H9 (cell line): ENCODE measurements around the gene AKAP5. TPM values are rescaled to one million over a fixed set of nuclear protein-coding genes. Genes with fewer than 3 reads are reported as not detected.

Experiments
- DNase-seq: peaks from one replicate; pipeline ENCODE4 v3.0.0-alpha.2; 2017
- H2AFZ ChIP-seq: one replicate; pipeline ENCODE4 v1.6.1; 2013; ENCODE audit warnings: mild to moderate bottlenecking, low read length, control low read depth, moderate library complexity
- H2AK5ac ChIP-seq: 2 replicates; pipeline ENCODE4 v1.6.1; 2013; ENCODE audit warnings: low read length, control low read depth, mixed read lengths; ENCODE audit not compliant: insufficient read length
- H2BK120ac ChIP-seq: one replicate; pipeline ENCODE4 v1.6.1; 2013; ENCODE audit warnings: low read depth, mild to moderate bottlenecking, low read length, control low read depth, inconsistent platforms; ENCODE audit not compliant: poor library complexity, severe bottlenecking
- H2BK12ac ChIP-seq: 2 replicates; pipeline ENCODE4 v1.6.1; 2013; ENCODE audit warnings: low read length, control low read depth, mixed read lengths, low read depth; ENCODE audit not compliant: insufficient read length
- H2BK15ac ChIP-seq: 2 replicates; pipeline ENCODE4 v1.6.1; 2013; ENCODE audit warnings: low read depth, low read length, control low read depth
- H2BK20ac ChIP-seq: one replicate; pipeline ENCODE4 v1.6.1; 2013; ENCODE audit warnings: low read depth, mild to moderate bottlenecking, low read length, control low read depth, inconsistent platforms; ENCODE audit not compliant: poor library complexity, severe bottlenecking
- H2BK5ac ChIP-seq: 2 replicates; pipeline ENCODE4 v1.6.1; 2013; ENCODE audit warnings: low read length, control low read depth, mixed read lengths; ENCODE audit not compliant: insufficient read length
- H3K14ac ChIP-seq: 2 replicates; pipeline ENCODE4 v1.6.1; 2013; ENCODE audit warnings: low read length, control low read depth; ENCODE audit not compliant: insufficient read depth
- H3K18ac ChIP-seq: 2 replicates; pipeline ENCODE4 v1.6.1; 2013; ENCODE audit warnings: low read depth, mild to moderate bottlenecking, mixed read lengths, low read length, control low read depth; ENCODE audit not compliant: insufficient read length
- H3K23ac ChIP-seq: 2 replicates; pipeline ENCODE4 v1.6.1; 2013; ENCODE audit warnings: low read length, control low read depth, mixed read lengths, low read depth; ENCODE audit not compliant: insufficient read length
- H3K23me2 ChIP-seq: 2 replicates; pipeline ENCODE4 v1.6.1; 2013; ENCODE audit warnings: low read depth, mild to moderate bottlenecking, mixed read lengths, low read length, control low read depth; ENCODE audit not compliant: insufficient read length, poor library complexity, severe bottlenecking
- H3K27ac ChIP-seq: 2 replicates; pipeline ENCODE4 v1.5.1; 2013; ENCODE audit warnings: low read length, control low read depth, mixed read lengths, low read depth; ENCODE audit not compliant: insufficient read length
- H3K27me3 ChIP-seq: 2 replicates; pipeline ENCODE4 v1.6.1; 2013; ENCODE audit warnings: low read length, control low read depth, inconsistent platforms; ENCODE audit not compliant: insufficient read depth
- H3K4ac ChIP-seq: 2 replicates; pipeline ENCODE4 v1.6.1; 2013; ENCODE audit warnings: low read depth, mild to moderate bottlenecking, control low read depth, inconsistent platforms, low read length, moderate library complexity
- H3K4me1 ChIP-seq: 2 replicates; pipeline ENCODE4 v1.6.1; 2013; ENCODE audit warnings: low read length, control low read depth, inconsistent platforms; ENCODE audit not compliant: insufficient read depth
- H3K4me2 ChIP-seq: 2 replicates; pipeline ENCODE4 v1.6.1; 2013; ENCODE audit warnings: low read length, control low read depth, mixed read lengths; ENCODE audit not compliant: insufficient read length, insufficient read depth
- H3K56ac ChIP-seq: 2 replicates; pipeline ENCODE4 v1.6.1; 2013; ENCODE audit warnings: low read depth, mild to moderate bottlenecking, mixed read lengths, low read length, control low read depth; ENCODE audit not compliant: insufficient read length
- H3K79me1 ChIP-seq: 2 replicates; pipeline ENCODE4 v1.6.1; 2013; ENCODE audit warnings: low read depth, mild to moderate bottlenecking, moderate library complexity, low read length, control low read depth, inconsistent platforms; ENCODE audit not compliant: insufficient read depth, poor library complexity, severe bottlenecking
- H3K79me2 ChIP-seq: 2 replicates; pipeline ENCODE4 v1.6.1; 2013; ENCODE audit warnings: low read length, control low read depth, inconsistent platforms; ENCODE audit not compliant: insufficient read depth
- H3K9ac ChIP-seq: 2 replicates; pipeline ENCODE4 v1.6.1; 2013; ENCODE audit warnings: low read length, control low read depth, mixed read lengths; ENCODE audit not compliant: insufficient read length; ENCODE audit errors: extremely low read depth
- H3K9me3 ChIP-seq: one replicate; pipeline ENCODE4 v1.6.1; 2013; ENCODE audit warnings: low read depth, low read length, inconsistent platforms; ENCODE audit not compliant: control insufficient read depth
- H3T11ph ChIP-seq: one replicate; pipeline ENCODE4 v1.6.1; 2013; ENCODE audit warnings: mild to moderate bottlenecking, low read length, control low read depth, inconsistent platforms
- H4K20me1 ChIP-seq: one replicate; pipeline ENCODE4 v1.6.1; 2013; ENCODE audit not compliant: control insufficient read depth, insufficient read length, insufficient read depth
- H4K5ac ChIP-seq: 2 replicates; pipeline ENCODE4 v1.6.1; 2013; ENCODE audit warnings: low read depth, mild to moderate bottlenecking, mixed read lengths, low read length, control low read depth; ENCODE audit not compliant: insufficient read length
- H4K8ac ChIP-seq: replicated peaks from 2 replicates; pipeline ENCODE4 v1.6.1; 2013; ENCODE audit warnings: low read length, control low read depth, mixed read lengths, low read depth; ENCODE audit not compliant: insufficient read length
- H4K91ac ChIP-seq: 2 replicates; pipeline ENCODE4 v1.6.1; 2013; ENCODE audit warnings: low read depth, mild to moderate bottlenecking, moderate library complexity, mixed read lengths, low read length, control low read depth; ENCODE audit not compliant: insufficient read length
- H3K27ac Mint-ChIP-seq, 3 experiments: 2 replicates in 2 of 3; 3 replicates in 1 of 3; pipeline ENCODE4 v1.8.0; 2020 to 2021; ENCODE audit warnings: mixed read lengths in 3 of 3, mild to moderate bottlenecking in 1 of 3, moderate library complexity in 1 of 3
- H3K27me3 Mint-ChIP-seq: 2 replicates; pipeline ENCODE4 v1.8.0; 2021; ENCODE audit warnings: low read depth, mild to moderate bottlenecking, moderate library complexity, mixed read lengths
- H3K36me3 Mint-ChIP-seq, 3 experiments: 2 replicates in 2 of 3; 3 replicates in 1 of 3; pipeline ENCODE4 v1.8.0; 2020 to 2021; ENCODE audit warnings: low read depth in 3 of 3, mixed read lengths in 3 of 3; ENCODE audit not compliant: insufficient read depth in 1 of 3
- H3K4me1 Mint-ChIP-seq, 2 experiments: 2 replicates each; pipeline ENCODE4 v1.8.0; 2020; ENCODE audit warnings: mixed read lengths in 2 of 2
- H3K4me3 Mint-ChIP-seq, 2 experiments: 2 replicates in 1 of 2; 3 replicates in 1 of 2; pipeline ENCODE4 v1.8.0; 2020 to 2021; ENCODE audit warnings: mild to moderate bottlenecking in 2 of 2, mixed read lengths in 2 of 2, moderate library complexity in 1 of 2
- H3K9me3 Mint-ChIP-seq, 2 experiments: 2 replicates in 1 of 2; 3 replicates in 1 of 2; pipeline ENCODE4 v1.8.0; 2020; ENCODE audit warnings: mild to moderate bottlenecking in 2 of 2, mixed read lengths in 2 of 2, moderate library complexity in 1 of 2
- WGBS: extraction: QIAGEN DNeasy Blood & Tissue Kit; methylation state at CpG from one replicate; pipeline ENCODE4 v1.1.7; 2013; ENCODE audit warnings: missing lambda C conversion rate, low lambda C conversion rate, mixed read lengths; ENCODE audit not compliant: insufficient read length; ENCODE audit errors: extremely low coverage; 5-methylcytosine and 5-hydroxymethylcytosine counted together
- total RNA-seq: library from RNA; stranded (reverse); gene quantifications from 2 replicates; pipeline ENCODE4 v1.2.1, GENCODE V29; 2021
- TF ChIP-seq, protein P1 (sequence below): fragments of 200-600 bp; sonication (generic); conservative IDR thresholded peaks from 3 replicates; pipeline ENCODE4 v1.8.0; 2021; ENCODE audit warnings: antibody characterized with exemption, mild to moderate bottlenecking

Gene AKAP5
- total RNA-seq, 1 experiment from 2014 or later, result 2.5 TPM

- H3K27me3 Mint-ChIP-seq, result no peaks in the 10 kb centered on the region
Measured at GRCh38 chr14:64513271-64513670, 48.0 kb downstream of the AKAP5 start.

More at GRCh38 chr14:64513271-64513670, 48.0 kb downstream of the AKAP5 start:
- H2BK20ac ChIP-seq, result no peak overlapping the region
- H2BK12ac ChIP-seq, result no peak overlapping the region
- no peak overlapping the region for H3K9ac ChIP-seq
- H2AFZ ChIP-seq, result no peak overlapping the region
- TF ChIP-seq, protein P1, sequence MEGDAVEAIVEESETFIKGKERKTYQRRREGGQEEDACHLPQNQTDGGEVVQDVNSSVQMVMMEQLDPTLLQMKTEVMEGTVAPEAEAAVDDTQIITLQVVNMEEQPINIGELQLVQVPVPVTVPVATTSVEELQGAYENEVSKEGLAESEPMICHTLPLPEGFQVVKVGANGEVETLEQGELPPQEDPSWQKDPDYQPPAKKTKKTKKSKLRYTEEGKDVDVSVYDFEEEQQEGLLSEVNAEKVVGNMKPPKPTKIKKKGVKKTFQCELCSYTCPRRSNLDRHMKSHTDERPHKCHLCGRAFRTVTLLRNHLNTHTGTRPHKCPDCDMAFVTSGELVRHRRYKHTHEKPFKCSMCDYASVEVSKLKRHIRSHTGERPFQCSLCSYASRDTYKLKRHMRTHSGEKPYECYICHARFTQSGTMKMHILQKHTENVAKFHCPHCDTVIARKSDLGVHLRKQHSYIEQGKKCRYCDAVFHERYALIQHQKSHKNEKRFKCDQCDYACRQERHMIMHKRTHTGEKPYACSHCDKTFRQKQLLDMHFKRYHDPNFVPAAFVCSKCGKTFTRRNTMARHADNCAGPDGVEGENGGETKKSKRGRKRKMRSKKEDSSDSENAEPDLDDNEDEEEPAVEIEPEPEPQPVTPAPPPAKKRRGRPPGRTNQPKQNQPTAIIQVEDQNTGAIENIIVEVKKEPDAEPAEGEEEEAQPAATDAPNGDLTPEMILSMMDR, result no peak
- H3K9me3 Mint-ChIP-seq, result no peaks in the 10 kb centered on the region
- no peak overlapping the region for H3K4ac ChIP-seq
- no peak overlapping the region for H2BK120ac ChIP-seq
- H3K36me3 Mint-ChIP-seq, result no peaks in the 10 kb centered on the region
- H3K79me2 ChIP-seq, result peaks cover 25% of the 10 kb centered on the region; the same call in 1 of the 2 replicates
- H3T11ph ChIP-seq, result no peak overlapping the region
- no peak overlapping the region for H3K27ac ChIP-seq
- H3K18ac ChIP-seq, result no peak overlapping the region
- no peak overlapping the region for H3K14ac ChIP-seq
- no peak overlapping the region for H3K4me2 ChIP-seq
- no peak overlapping the region for H4K8ac ChIP-seq
- no peak overlapping the region for H2AK5ac ChIP-seq
- no peak for DNase-seq
- H3K56ac ChIP-seq, result no peak overlapping the region
- no peaks in the 10 kb centered on the region; the same call in 1 of the 2 replicates for H3K4me1 ChIP-seq
- no peaks in the 10 kb centered on the region for H3K79me1 ChIP-seq
- no peaks in the 10 kb centered on the region for H3K27me3 ChIP-seq
- peaks cover 25 to 26% of the 10 kb centered on the region in 2 experiments for H3K4me1 Mint-ChIP-seq
- no peak overlapping the region for H4K5ac ChIP-seq
- no peak overlapping the region for H4K91ac ChIP-seq
- H4K20me1 ChIP-seq, result no peaks in the 10 kb centered on the region
- no peak overlapping the region for H2BK5ac ChIP-seq
- no peak overlapping the region for H3K23ac ChIP-seq
- H3K23me2 ChIP-seq, result no peaks in the 10 kb centered on the region
- no peak overlapping the region for H3K4me3 Mint-ChIP-seq
- 100% methylated on average over 2 of the region's 2 CpGs for WGBS
- no peak overlapping the region for H2BK15ac ChIP-seq
- no peaks in the 10 kb centered on the region for H3K9me3 ChIP-seq
- H3K27ac Mint-ChIP-seq, result no peak overlapping the region
